Measurements from ENCODE around the gene UBE3D.
"Not testable (repeated sequence)": the region's sequence is repeated elsewhere in the genome, so short reads cannot be mapped to it uniquely, and the experiment has no call there.

Gene UBE3D

DNA sequence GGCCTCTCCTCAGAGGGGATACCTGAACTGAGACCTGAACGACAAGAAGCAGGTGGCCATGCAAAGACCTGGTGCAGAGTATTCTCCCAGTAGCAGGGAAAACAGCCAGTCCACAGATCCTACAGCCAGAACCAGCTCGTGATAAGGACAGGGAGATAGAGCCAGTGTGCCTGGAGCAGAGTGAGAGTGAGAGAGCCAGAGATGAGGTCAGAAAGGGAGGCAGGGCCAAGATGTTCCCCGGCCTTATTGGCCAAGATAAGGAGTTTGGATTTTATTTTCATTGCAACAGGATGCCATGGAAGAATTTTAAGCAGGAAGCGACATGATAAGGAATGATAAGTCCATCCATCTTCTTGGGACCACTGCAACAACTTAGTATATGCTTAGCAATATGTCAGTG, 111.8 kb downstream of the UBE3D start:
- TF ChIP-seq POLR2A (IDR thresholded peaks at IDR 0.05; ENCODE audit: low read depth, low read length) = no peak
- FAIRE-seq (no peak), DNase-seq (ENCODE audit: insufficient read length, low spot score) (no peak)

DNA sequence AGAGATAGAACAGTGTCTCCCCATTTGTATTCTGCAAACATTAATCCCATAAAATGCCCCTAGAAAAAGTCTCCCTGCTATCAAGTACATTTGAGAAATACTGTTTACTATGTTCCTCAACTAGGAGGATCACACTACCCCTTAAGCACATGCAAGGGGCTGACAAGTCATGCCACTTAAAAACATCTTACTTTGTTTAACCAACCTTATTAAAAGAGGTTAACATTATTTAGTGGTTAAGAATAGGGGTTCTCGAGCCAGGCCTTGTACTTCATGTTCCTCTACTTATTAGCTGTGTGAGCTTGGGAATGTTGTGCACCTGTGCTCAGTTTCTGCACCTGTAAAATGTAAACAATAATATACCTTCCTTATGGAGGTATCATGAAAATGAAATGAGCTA, 113.7 kb downstream of the UBE3D start:
- no peak for FAIRE-seq
- no peak for TF ChIP-seq POLR2A (IDR thresholded peaks at IDR 0.05; ENCODE audit: low read depth, low read length)
- DNase-seq (ENCODE audit: insufficient read length, low spot score) = no peak

DNA sequence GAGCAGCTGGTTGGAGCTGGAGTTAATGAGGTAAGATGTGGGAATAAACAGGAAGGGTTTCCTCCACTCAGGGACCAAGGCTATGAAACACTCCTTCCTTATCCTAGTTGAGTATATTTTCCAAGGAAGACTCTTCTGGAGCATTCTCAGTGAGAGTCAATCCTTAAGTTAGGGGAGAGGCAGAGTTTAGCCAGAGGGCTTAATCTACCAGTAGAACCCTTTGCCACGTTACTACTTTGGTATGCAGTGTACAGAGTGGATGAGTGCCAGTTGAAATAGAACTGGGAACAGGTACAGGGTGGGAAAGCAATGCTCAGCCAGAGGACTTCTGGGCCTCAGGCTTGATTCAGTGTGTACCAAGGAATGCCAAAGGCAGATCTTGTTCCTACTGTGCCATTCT, 114.3 kb downstream of the UBE3D start:
- peak; percentile 9 for DNase-seq (ENCODE audit: insufficient read length, low spot score)
- peak; percentile 96 for FAIRE-seq
- no peak for TF ChIP-seq POLR2A (IDR thresholded peaks at IDR 0.05; ENCODE audit: low read depth, low read length)

DNA sequence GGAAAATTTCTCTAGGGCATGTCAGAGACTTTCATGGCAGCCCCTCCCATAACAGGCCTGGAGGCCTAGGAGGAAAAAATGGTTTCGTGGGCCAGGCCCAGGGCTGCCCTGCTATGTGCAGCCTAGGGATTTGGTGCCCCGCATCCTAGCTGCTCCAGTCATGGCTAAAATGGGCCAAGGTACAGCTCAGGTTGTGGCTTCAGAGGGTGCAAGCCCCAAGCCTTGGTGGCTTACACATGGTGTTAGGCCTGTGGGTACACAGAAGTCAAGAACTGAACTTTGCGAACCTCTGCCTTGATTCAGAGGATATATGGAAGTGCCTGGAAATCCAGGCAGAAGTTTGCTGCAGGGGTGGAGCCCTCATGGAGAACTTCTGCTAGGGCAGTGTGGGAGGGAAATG, 134.7 kb downstream of the UBE3D start:
- DNase-seq (ENCODE audit: insufficient read length, low spot score); FAIRE-seq: not testable (repeated sequence)

DNA sequence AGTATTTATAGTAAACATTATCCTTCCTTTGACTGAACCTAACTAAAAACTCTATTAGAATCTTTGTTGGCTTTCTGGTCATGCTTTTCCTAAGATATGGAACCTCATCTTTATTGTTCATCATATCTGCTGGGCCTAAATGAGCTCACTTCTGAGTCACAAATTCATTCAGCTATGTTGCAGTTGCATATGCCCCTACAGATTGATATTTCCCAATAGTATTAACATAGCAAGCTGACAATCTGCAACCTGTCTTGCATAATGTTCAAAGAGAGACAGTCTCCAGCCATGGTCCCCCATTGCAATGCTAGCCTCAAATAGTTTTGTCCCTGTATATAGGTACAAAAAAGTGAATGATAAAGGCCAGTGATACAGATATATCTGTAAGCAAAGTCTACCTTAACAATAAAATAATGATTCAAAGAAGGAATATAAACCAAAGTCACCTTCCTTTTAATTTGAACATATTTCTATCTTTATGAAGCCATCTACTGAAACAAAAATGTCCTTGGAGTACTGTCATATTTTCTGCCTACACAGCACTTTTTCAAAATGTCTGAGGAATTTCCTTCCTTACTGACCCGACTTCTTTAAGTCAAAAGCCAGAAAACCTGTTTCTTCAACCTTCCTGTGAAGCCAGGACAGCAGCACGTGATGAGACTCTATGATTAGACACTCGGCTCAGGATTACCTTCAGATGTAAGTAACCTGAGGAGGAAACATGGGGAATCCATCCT, 140.7 kb downstream of the UBE3D start:
- TF ChIP-seq POLR2A (IDR thresholded peaks at IDR 0.05; ENCODE audit: low read depth, low read length) = no peak
- DNase-seq (ENCODE audit: insufficient read length, low spot score) (no peak), FAIRE-seq (no peak)

DNA sequence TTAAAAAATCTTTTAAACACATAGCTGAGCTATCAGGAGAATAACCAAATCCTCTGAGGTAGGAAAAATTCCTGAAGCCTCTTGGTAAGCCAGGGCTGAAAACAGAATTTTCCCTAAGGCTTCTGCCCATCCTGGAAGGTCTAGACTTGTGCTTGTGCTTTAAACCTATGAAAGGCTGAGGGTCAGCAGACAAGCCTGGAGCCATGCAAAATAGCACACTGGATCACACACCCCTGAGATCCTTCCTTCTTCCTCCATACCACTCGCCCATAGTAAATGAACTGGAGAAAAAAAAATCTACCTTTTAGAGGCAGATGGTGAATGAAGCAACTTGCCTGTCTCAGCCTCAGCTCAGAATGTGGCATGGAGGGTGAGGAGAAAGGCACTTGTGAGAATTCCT, 144.4 kb downstream of the UBE3D start:
- FAIRE-seq = no peak
- TF ChIP-seq POLR2A (IDR thresholded peaks at IDR 0.05; ENCODE audit: low read depth, low read length) = no peak
- no peak for DNase-seq (ENCODE audit: insufficient read length, low spot score)

DNA sequence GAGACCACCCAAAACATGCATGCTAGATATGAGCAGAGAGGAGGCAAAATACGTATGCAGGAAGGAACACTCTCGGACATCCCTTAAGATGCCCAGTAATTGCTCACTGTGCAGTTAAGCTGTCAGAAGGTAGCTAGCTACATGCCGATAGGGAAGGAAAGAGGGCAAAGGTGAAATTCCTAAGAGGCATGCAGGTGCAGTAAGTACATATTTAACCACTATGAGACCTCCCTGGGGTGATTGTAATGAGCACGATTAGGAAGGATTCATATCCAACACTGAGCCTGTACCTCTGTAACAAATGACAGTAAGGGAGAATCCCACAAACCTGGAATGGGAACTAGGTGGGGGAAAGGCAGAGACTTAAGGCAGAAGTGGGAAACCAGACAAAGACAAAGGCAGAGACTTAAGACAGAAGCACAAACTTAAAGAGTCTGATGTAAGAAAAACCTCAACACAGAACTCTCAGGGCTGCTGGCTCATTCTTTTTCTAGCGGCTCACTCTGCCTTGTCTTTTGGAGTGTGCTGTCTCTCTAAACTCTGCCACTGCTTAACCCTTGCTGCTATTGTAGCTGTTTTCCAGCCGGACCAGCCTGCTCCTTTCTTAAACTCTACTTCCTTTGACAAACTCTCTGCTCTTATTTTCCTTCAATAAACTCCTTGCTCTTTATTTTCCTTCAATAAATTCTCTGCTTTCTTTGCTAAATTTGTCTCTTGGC, 148.1 kb downstream of the UBE3D start:
- DNase-seq (ENCODE audit: insufficient read length, low spot score) (no peak), FAIRE-seq (no peak)
- no peak for TF ChIP-seq POLR2A (IDR thresholded peaks at IDR 0.05; ENCODE audit: low read depth, low read length)

DNA sequence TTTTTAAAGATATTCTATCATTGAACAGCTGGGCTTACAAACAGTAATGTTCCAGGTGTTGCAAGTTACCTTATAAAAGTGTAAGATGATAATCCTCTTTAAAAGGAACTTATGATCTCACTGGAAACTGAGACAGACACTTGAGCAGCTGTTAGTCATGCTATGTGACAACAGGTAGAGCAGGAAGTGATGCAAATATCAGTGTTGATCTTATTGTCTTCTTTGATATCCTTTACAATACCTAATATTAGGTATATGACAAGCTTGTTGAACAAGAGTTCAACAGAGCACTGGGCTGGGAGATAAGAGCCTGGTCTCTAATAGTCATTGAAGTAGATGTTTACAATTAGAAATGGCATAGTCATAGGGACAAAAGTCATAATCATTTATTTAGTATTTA, 150.0 kb downstream of the UBE3D start:
- no peak for TF ChIP-seq POLR2A (IDR thresholded peaks at IDR 0.05; ENCODE audit: low read depth, low read length)
- FAIRE-seq (no peak), DNase-seq (ENCODE audit: insufficient read length, low spot score) (no peak)

DNA sequence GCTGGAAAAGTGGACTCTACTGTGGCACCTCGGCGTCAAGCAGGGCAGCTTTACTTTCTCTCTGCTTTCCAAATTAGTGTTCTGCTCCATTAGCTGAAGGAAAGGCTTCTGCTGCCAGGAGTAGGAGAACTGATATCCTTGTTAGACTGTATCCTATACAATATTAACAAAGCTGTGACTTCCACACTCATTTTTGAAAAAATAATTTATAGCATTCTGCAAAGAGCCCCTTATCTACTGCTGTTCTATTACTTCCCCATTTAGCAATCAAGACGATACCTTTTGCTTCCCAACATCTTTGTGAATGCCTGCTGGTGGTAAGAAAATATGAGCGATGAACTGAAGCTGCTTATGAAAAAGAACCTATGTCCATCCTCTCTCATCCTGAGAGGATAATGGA, 151.1 kb downstream of the UBE3D start:
- DNase-seq (ENCODE audit: insufficient read length, low spot score) (no peak), FAIRE-seq (no peak)
- TF ChIP-seq POLR2A (IDR thresholded peaks at IDR 0.05; ENCODE audit: low read depth, low read length) = no peak

DNA sequence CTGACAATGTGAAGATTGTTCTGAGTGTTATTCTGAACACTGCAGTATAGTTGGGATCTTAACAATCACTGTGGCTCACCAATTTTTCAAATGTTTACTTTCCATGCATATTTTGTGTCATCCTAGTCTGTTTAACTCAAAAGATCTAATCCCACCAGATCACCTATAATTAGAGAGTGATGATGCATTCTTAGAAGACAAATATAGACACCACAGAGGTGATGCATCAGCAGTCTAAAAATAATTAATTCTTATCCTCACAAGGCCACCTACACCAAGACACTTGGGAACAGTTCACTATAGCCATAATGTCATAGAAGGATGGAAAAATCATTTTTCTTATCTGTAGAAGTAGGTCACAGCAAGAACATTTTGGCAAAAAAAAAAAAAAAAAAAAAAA, 154.8 kb downstream of the UBE3D start:
- DNase-seq (ENCODE audit: insufficient read length, low spot score) (no peak), FAIRE-seq (no peak)
- no peak for TF ChIP-seq POLR2A (IDR thresholded peaks at IDR 0.05; ENCODE audit: low read depth, low read length)

DNA sequence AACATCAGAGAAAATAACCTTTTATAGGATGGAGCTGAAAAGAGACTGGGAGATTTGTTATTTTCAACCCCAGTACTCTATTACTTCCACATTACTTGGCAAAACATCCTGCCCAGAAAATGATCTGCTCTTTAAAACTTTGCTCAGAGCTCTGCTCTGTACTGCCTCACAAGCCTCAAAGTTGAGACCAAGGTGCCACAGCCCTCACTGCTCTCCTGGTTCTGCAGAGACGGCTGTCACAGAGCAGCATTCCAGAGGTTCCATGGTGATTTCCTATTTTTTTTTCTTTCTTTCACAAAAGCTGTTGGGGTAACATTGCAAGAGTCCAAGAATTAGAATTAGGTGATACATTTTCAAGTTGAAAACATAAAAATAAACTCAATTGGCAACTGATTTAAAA, 155.2 kb downstream of the UBE3D start:
- FAIRE-seq (no peak), DNase-seq (ENCODE audit: insufficient read length, low spot score) (no peak)
- no peak for TF ChIP-seq POLR2A (IDR thresholded peaks at IDR 0.05; ENCODE audit: low read depth, low read length)

DNA sequence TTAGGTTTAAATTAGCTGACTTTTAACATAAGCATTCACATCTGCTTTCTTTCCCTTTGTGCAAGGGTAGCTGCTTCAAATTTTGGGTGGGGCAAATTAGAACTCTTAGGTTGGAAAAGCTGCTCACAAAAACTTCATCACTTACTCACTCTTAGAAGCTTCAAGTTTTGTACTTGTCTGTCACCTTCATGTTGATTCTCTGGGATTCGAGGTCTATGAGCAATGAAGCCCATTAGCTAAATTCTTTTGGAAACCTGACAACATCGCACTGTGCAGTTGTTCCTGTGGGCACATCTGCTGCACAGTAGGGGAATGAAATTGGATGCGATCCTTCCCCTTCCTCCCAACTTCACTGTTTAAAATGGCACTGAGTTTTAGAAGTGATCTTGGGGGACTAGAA, 156.1 kb downstream of the UBE3D start:
- TF ChIP-seq POLR2A (IDR thresholded peaks at IDR 0.05; ENCODE audit: low read depth, low read length) = no peak
- DNase-seq (ENCODE audit: insufficient read length, low spot score) (no peak), FAIRE-seq (peak; percentile 11)

DNA sequence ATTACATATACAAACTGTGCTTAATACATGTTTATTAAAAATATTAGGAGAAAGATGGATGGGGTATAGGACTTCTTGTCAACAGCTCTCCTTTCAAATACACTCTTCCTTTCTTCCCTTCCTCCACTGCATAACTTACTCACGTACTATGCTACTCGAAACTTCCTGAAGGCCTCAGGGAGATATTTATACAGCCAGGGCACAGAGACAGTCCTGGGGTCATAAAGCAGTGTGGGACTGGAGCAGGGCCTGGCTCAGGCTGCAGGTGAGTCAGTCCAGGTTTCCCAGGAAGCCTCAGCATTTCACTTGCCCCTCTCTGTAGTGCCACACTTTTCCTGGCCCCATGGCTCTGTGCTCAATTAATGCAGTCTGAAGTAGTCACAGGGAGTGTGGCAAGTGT, 157.0 kb downstream of the UBE3D start:
- peak; percentile 53 for FAIRE-seq
- no peak for DNase-seq (ENCODE audit: insufficient read length, low spot score)
- TF ChIP-seq POLR2A (IDR thresholded peaks at IDR 0.05; ENCODE audit: low read depth, low read length) = no peak

DNA sequence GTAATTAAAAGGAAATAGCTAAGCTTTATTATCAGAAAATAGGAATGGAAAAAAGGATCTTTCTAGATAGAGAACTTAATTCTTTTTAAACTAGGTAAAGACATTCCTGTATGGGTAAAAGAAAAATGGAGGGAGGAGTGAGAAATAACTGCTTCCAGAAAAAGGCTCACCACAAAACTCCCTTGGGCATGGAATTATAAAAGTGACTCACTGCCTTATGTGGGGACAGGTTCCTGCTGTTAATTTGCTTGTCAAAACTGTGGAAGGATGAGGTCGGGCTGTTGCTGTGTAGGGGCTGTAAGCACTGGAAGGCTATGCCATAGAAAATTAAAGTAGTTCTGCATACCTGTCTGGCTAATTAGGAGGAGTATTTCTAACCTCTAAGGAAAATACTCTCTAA, 158.7 kb downstream of the UBE3D start:
- FAIRE-seq (peak; percentile 97), DNase-seq (ENCODE audit: insufficient read length, low spot score) (peak; percentile 20)
- no peak for TF ChIP-seq POLR2A (IDR thresholded peaks at IDR 0.05; ENCODE audit: low read depth, low read length)

DNA sequence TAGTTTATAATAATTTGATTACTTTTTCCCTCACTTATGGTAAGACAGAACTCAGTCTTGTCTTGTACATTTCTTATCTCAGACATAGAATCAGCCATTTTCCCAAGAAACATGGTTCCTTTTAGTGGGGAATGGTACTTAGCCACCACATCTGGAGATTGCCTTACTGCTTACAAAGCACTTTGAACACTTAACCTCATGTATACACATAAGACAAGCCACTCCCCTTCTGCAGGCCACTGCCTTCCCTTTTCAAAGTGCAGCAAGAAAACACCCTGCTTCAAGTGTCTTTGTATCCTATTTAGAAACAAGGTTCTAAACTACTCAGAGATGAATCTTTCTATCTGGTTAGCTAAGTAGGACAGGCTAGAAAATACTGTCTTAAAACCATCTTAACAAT, 159.2 kb downstream of the UBE3D start:
- DNase-seq (ENCODE audit: insufficient read length, low spot score) (no peak), FAIRE-seq (no peak)
- no peak for TF ChIP-seq POLR2A (IDR thresholded peaks at IDR 0.05; ENCODE audit: low read depth, low read length)
